Left hindlimb (tissue), 1 donor: ENCODE data around the gene SGCD.

Experiments
- DNase-seq: peaks from one replicate; pipeline ENCODE4 v3.0.0-alpha.2; 2018

SGCD gene

GRCh38 chr5:156802501-156802900 is 475.5 kb downstream of the SGCD start:
- DNase-seq, result no peak

DNA sequence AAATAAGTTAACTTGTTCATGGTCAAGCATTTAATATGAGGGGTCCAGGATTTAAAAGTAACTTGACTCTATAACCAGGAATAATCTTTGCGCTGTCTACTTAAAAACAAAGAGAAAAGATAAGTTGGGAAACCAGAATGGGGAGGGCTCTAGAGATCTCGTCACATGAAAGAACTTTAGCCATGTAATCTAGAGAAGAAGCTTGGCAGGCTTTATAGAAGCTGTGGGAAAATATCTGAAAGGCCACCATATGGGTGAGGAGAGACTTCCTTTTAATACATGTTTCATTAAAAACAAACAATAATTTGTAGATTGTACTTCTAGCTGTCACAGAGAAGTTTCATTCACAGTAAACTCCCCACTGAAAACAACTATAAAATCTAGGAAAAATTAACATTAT is 476.4 kb downstream of the SGCD start:
- no peak for DNase-seq

GRCh38 chr5:156812959-156813358 is 486.0 kb downstream of the SGCD start:
- no peak for DNase-seq

DNA sequence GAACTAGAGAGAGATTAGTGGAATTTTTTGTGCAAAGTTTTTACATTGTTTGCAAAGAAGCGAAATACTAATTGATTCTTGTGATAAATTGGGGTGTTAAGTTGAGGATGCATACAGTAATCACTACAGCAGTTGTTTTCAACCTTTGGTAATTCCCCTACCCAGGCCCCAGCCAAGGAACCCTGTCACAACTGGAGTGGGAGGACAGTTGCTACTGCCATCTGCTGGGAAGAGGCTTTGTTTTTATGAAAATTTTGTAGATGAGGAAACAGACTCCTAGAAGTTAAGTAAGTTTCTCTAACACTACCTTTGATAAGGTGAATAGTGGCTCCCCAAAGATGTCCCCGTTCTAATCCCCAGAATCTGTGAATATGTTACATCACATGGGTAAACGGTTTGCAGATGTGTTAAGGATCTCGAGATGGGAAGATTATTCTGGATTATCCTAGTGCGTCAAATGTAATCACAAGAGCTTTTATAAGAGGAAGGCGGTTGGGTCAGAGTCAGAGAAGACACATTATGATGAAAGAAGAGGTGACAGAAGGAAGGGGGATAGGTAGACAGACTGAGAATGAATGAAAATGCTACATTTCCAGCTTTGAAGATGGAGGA is 489.1 kb downstream of the SGCD start:
- DNase-seq, result no peak
